Cardiac muscle cell (in vitro differentiated cells and primary cell): ENCODE data around the gene ALKBH7. TPM values are rescaled to one million over a fixed set of nuclear protein-coding genes. Genes with fewer than 3 reads are reported as not detected.

Source experiments
- DNase-seq, 2 donors: peaks; one replicate each; pipeline versions ENCODE4 v3.0.0 to v3.0.0-alpha.2; 2010 to 2017; ENCODE audit warnings: low read depth in 1 of 2, low spot score in 1 of 2
- H3K27ac ChIP-seq: fragments of 200-600 bp; sonication (generic); 2 replicates; pipeline ENCODE4 v1.5.1; 2016
- H3K27me3 ChIP-seq: fragments of 200-600 bp; sonication (generic); 2 replicates; pipeline ENCODE4 v1.6.0; 2016; ENCODE audit warnings: control low read depth
- H3K36me3 ChIP-seq: fragments of 200-600 bp; sonication (generic); 2 replicates; pipeline ENCODE4 v1.5.1; 2016; ENCODE audit warnings: control low read depth
- H3K4me1 ChIP-seq: fragments of 200-600 bp; sonication (generic); 2 replicates; pipeline ENCODE4 v1.8.1; 2017; ENCODE audit warnings: low read depth, mild to moderate bottlenecking, mixed run types
- H3K4me3 ChIP-seq: fragments of 200-600 bp; sonication (generic); 2 replicates; pipeline ENCODE4 v1.5.1; 2016; ENCODE audit warnings: mild to moderate bottlenecking
- H3K9me3 ChIP-seq: fragments of 200-600 bp; sonication (generic); 2 replicates; pipeline ENCODE4 v1.5.1; 2017; ENCODE audit warnings: low read depth, mild to moderate bottlenecking, control low read depth
- polyA plus RNA-seq: library from polyadenylated mRNA; unstranded; fragments of >200 nt; fragmentation: Nextera tagmentation; extraction: Ambion mirVana; gene quantifications from 2 replicates; pipeline ENCODE4 v1.2.1, GENCODE V29; 2016
- total RNA-seq: library from RNA; depleted of rRNA; stranded (reverse); fragments of >200 nt; gene quantifications from 2 replicates; pipeline ENCODE4 v1.2.3, GENCODE V29; 2016
- TF ChIP-seq, protein P1 (sequence below): IDR thresholded peaks from 2 replicates; pipeline ENCODE4 v1.5.1; 2012; ENCODE audit warnings: low read depth, mild to moderate bottlenecking, low read length

Gene ALKBH7
- total and polyA plus RNA-seq, 2 experiments from 2014 or later: 153 to 171 TPM

DNA sequence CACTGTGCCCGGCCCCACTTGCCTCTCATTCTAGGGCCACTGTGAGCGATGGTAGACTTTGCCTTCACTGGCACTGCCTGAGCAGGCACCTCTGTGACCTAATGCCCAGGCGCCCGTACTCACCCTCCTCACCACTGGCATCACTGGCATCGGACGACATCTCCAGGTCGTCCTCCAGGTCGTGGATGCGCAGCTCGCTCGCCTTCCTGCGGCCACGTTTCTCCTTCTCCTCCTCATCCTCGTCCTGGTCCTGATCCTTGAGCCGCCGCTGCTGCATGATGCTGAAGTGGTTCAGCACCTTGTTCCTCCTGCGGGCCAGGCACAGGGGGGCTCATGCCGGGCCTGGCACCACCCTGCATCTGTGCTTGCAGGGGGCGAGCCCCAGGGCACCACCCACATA lies 10.6 kb downstream of the ALKBH7 start:
- no peak for DNase-seq
- no peaks in the 10 kb centered on the region for H3K4me1 ChIP-seq
- no peak overlapping the region for H3K4me3 ChIP-seq
- TF ChIP-seq, protein P1, sequence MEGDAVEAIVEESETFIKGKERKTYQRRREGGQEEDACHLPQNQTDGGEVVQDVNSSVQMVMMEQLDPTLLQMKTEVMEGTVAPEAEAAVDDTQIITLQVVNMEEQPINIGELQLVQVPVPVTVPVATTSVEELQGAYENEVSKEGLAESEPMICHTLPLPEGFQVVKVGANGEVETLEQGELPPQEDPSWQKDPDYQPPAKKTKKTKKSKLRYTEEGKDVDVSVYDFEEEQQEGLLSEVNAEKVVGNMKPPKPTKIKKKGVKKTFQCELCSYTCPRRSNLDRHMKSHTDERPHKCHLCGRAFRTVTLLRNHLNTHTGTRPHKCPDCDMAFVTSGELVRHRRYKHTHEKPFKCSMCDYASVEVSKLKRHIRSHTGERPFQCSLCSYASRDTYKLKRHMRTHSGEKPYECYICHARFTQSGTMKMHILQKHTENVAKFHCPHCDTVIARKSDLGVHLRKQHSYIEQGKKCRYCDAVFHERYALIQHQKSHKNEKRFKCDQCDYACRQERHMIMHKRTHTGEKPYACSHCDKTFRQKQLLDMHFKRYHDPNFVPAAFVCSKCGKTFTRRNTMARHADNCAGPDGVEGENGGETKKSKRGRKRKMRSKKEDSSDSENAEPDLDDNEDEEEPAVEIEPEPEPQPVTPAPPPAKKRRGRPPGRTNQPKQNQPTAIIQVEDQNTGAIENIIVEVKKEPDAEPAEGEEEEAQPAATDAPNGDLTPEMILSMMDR: no peak
- no peak overlapping the region for H3K27ac ChIP-seq
- H3K36me3 ChIP-seq: peaks cover 52% of the 10 kb centered on the region
- no peaks in the 10 kb centered on the region for H3K27me3 ChIP-seq
- H3K9me3 ChIP-seq: no peaks in the 10 kb centered on the region

DNA sequence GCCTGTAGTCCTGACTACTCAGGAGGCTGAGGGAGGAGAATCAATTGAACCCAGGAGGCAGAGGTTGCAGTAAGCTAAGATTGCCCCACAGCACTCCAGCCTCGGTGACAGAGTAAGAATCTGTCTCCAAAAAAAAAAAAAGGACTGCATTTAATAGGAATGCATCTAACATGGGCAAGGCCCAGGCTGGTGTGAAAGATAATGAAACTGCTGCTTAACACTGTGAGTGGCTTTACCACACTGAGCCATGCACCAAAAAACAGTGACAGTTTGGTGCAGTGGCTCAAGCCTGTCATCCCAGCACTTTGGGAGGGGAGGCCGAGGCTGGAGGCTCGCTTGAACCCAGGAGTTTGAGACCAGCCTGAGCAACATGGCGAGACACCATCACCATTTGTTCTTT lies 11.8 kb downstream of the ALKBH7 start:
- Histone ChIP-seq H3K9me3 (no peaks in the 10 kb centered on the region), H3K4me3 (no peak overlapping the region), H3K36me3 (peaks cover 61% of the 10 kb centered on the region), H3K4me1 (no peaks in the 10 kb centered on the region), H3K27me3 (no peaks in the 10 kb centered on the region), H3K27ac (no peak overlapping the region)
- no peak for DNase-seq
- TF ChIP-seq, protein P1: no peak

DNA sequence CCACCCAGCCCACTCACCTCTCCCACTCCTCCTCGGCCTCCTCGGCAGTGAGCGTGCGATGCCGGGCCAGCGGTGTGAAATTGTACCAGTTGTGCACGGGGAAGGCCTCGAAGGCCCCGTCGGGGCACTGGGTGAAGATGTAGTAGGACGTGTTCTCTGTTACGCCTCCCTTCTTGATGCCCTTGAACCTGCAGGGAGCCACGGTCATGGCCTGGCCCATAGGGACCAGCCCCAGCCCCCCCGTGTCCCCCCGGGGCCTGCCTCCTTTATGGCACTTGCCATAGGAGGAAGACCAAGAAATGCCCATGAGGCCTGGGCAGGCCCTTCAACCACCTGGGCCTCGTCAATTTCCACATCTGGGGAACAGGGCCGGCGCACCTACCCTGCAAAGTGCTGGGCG lies 14.8 kb downstream of the ALKBH7 start:
- Histone ChIP-seq H3K27ac (no peak overlapping the region), H3K4me1 (peaks cover 6% of the 10 kb centered on the region), H3K27me3 (no peaks in the 10 kb centered on the region), H3K9me3 (no peaks in the 10 kb centered on the region), H3K4me3 (no peak overlapping the region), H3K36me3 (peaks cover 47% of the 10 kb centered on the region)
- TF ChIP-seq, protein P1: no peak
- no peak for DNase-seq

DNA sequence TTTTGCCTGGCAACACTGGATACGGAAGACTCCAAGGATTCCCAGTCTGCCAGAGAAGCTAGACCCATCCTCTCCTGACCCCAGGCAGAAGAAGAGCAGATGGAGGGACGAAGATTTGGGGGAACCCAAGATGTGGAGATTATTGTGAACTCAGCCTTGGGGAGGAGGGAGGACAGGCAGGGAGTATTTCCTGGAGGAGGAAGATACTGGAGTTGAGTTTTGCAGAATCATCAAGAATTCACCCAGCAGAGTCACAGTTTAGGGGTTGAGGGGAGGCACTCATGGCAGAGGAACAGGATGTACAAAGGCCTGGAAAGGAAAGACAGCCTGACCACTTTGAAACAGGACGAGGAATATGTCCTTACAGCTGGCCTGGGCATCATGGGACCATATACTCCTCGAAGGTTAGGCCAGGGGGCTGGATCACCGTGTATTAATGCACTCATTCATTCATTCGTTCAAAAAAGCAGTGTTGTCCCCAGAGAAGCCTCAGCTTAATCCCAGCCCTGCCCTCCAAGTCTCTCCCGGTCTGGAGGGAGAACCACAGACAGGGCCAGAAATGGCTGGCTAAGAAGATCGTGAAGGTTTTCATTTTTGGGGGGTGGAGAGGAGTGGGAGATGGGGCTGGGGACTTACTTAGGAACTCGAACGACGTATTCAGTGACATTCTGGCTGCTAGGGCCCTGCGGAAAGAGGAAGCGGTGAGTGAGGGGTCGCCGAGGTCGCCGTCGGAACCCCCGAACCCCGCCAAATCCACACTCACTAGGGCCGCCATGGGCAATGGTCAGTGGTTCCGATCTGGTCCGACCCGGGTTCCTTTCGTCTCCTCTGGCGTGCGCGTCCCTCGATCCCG lies 19.9 kb downstream of the ALKBH7 start:
- TF ChIP-seq, protein P1: no peak
- Histone ChIP-seq H3K4me1 (peaks cover 7% of the 10 kb centered on the region), H3K9me3 (no peaks in the 10 kb centered on the region), H3K27ac (peak overlapping the region; percentile 93), H3K4me3 (peak overlapping the region; percentile 80), H3K27me3 (no peaks in the 10 kb centered on the region), H3K36me3 (peaks cover 19% of the 10 kb centered on the region)
- no peak for DNase-seq

DNA sequence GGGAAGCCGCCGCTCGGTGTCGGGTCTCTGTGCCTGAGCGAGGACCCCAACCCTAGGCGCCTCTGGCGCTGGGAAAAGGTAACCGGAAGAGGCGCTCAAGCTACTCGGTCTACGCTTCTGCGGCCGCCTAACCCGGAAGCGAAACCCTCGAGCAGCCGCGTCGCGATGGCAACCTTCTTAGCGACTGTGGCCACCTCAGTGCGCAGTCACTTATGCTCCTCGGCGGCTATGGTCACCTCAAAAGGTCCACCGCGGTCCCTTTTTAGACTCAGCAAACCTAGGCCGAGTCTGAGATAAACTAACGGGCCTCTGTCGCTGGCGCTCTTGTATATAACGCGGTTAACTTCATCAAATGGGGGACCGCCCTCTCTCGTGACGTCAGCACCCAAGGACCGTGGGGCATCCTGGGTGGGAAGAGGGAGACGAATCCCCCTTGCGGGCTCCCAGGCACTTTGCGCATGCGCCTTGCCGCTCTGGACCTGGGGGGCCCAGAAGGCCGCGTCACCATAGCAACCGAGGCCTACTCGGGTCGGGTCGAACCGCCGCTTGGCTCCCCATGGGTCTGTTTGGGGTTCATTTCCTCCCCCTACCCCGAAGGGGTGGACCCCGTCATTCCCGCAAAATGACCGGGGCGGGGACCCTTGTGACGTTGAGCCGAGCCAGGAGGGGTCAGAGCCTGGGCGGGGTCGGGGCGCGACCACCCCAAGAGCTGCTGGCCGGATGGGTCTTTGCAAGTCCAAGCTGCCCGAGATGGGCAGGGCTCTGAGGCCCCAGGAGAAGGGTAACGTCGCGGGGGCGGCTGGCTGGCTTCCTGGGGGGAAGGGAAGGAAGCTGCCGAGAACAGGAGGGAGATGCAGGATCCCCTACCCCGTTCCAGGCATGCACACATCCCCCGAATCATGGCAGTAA lies 20.7 kb downstream of the ALKBH7 start, which contains the start of gene GTF2F1:
GTF2F1 (minus strand) TSS at position 91 of the 909 bp plus-strand sequence. CDS start 169 bp downstream, outside the sequence.
- no peaks in the 10 kb centered on the region for H3K27me3 ChIP-seq
- peak; percentile 97 to 98 for DNase-seq
- TF ChIP-seq, protein P1: no peak
- peaks cover 12% of the 10 kb centered on the region for H3K36me3 ChIP-seq
- peak within 1 kb of the TSS; percentile 93 for H3K27ac ChIP-seq
- peaks cover 7% of the 10 kb centered on the region for H3K4me1 ChIP-seq
- H3K4me3 ChIP-seq: peak within 1 kb of the TSS; percentile 80
- H3K9me3 ChIP-seq: no peaks in the 10 kb centered on the region
